SKM-1 treated with dmso at 0.1 percent for 144 hours (cell line): ENCODE measurements around the gene CASR.

Experiments
- DNase-seq: peaks from one replicate; lab custom pipeline; 2025; ENCODE audit not compliant: unreplicated experiment; lab: John Stamatoyannopoulos, UW

Gene CASR

DNA sequence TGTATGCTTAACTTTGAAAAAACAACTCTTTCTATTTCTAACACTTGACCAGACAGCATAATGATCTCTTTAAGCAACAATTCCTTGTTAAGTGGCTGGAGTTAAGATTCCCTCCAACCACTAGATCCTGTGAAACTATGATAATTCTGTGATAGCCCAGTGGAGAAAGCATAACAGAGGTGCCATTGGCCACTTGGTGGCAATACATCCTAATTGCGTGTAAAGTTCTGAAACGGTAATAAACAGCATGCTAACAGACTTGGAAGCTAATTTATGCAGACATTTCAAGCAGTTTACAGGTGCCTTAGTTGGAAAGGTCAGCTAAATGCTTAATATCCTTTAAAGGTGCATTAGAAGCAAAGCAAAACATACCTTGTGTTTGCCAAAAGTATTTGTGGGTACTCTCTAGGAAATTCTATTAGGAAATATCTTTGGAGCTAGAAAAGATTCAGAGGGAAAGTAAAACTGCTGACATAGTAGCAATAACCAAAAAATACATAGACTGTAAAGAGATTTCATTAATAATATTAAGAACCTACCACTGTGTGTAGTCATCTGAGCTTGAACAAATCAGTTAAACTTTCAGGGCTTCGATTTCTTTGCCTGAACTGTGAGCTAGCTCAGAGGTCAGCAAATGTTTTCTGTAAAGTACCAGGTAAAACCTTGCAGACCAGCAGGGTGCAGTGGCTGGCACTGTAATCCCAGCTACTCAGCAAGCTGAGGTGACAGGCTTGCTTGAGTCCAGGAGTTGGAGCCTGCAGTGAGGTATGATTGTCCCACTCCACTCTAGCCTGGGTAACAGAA, 122.6 kb downstream of the CASR start:
- peak; percentile 12 for DNase-seq

- DNase-seq = no peak
Measured at GRCh38 chr3:122306622-122306953, 123.1 kb downstream of the CASR start.

GRCh38 chr3:122307094-122307687, 123.7 kb downstream of the CASR start:
- DNase-seq = no peak

DNA sequence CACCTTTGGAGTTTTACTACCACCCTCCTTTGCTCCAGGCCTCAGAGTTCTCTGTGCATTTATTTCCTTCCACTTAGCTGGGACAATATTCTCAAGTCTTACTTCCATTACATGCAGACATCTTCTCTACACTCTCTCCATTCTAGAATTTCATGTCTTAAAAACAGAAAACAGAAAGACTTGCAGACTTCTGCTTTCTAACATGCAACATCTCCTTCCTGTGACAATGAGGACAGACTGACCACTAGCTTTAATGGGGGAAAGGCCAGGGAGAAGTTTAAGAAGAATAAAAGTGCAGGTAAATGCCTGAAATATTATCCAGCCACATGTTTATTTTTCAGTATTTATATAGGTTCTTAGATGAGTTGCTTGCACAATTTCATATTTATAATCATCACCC, 124.5 kb downstream of the CASR start:
- peak; percentile 72 for DNase-seq

DNA sequence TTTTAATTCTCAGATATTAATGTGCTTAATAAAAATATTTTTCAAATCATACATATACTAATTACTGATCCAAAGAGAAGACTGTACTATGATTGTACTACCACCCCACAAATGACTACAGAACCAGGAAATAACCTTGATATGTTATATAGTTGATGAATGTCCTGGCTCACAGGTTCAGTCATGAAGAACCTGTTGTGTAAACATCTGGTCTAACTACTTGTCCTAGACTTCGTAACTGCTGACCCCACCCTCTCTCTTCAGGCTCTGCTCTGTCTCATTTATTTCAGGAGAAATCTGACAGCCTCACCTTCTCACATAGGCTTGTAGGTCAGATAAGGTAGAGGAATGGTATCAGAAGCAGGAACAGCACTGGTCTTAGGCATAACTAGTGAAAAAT, 126.9 kb downstream of the CASR start:
- no peak for DNase-seq

DNA sequence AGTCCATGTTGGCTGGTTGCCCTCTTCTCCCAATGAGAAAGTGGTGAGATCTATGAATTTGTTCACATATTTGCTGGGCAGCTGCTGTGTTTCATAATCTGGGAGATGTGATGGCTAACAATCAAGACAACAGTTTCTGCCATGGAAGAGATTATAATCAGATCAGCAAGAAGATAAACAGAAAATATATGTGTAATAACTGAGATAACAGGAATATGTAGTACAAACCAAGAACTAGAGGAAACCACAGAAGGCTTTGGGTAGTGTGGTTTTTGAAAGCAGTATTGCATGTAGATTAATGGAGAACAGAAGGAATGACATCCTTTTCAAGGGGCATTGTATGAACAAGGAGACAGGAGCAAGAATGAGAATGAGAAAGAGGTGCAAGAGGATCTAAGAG, 129.4 kb downstream of the CASR start:
- peak; percentile 57 for DNase-seq

DNA sequence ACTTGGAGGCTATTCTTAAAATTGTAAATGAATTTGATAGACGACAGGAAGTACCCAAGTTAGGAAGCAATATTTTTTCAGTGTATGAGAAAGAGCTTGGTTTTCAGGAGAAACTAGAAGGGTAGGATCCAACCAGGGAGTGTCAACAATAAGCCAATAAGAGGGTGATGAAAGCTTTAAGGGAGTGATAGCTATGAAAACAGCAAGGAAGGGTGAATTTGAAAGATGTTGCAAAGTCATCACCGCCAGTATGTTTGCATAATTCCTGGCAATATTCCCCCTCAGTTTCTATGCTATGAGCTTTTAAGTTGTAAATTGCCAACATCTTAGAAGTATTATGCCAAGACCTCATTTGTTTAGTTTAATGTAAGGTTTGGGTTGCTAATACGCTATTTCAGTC, 129.8 kb downstream of the CASR start:
- peak; percentile 57 for DNase-seq

DNA sequence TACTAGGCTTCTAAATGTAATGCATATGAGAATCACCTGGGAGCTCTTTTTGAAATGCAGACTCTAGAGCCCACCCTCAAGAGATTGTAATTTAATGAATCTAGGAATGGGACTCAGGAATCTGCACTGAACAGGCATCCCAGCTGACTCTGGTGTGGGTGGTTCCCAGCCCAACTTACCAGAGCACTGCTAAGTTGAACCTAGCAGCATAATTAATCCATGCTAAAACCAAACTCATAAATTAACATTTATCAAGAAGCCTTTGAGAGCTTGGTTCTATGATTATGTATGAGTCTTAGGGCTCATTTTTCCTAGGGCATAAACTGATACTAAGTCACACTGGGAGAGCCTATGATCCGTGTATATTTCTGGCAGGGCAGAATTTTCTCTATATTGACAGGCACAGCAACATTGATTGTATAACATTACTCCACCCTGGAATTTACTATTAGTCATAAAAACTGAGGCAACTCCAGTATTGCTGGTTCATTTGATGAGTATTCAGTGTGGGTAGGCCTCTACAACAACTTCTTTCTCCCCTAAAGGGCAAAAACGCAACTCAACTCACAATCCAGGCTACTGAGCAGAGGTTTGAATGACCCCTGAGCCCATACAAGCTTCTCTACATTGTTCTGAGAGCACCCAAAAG, 130.9 kb downstream of the CASR start:
- DNase-seq = no peak

- no peak for DNase-seq
Measured at GRCh38 chr3:122315619-122316018, 132.2 kb downstream of the CASR start.

DNA sequence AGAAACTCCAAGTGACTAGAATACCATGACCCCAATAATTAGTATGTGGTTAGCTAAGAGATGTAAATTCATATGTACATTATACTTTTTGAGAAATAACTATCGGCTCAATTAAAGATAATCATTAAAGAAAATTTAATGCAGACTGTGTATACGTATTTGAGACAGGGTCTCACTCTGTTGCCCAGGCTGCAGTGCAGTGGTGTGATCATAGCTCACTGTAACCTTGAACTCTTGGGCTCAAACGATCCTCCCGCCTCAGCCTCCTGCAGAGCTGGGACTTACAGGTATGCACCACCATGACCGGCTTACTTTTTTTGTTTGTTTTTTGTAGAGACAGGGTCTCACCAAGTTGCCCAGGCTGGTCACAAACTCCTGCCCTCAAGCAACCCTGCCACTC, 132.9 kb downstream of the CASR start:
- DNase-seq = no peak

- no peak for DNase-seq
Measured at GRCh38 chr3:122318620-122319019, 135.2 kb downstream of the CASR start.

- DNase-seq = peak; percentile 76
Measured at GRCh38 chr3:122322095-122323075, 138.9 kb downstream of the CASR start.

DNA sequence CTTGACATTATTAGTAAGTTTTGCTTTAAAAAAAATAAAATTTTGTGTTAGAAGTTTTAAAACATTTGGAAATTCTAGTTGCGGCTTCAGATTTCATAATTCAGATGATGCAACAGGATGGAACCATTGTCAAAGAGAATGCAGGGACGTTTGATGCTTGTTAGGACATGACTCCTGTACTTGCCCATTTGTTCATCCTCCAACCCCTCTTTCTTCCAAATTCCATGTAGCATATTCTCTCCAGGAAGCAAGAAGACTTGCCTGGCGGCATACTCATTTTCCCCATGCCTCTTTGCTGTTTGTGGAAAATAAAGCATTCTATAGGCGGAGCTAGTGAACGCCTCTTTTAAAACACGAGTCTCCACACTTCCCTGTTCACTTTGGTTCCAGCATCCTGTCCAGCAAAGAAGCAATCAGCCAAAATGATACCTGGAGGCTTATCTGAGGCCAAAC, 141.4 kb downstream of the CASR start, which contains the start of gene CSTA:
Gene CSTA, plus strand, starts transcription at position 378 of the 453 bp plus-strand sequence. Its CDS starts 45 bp downstream, at position 423.
- peak; percentile 77 for DNase-seq

DNA sequence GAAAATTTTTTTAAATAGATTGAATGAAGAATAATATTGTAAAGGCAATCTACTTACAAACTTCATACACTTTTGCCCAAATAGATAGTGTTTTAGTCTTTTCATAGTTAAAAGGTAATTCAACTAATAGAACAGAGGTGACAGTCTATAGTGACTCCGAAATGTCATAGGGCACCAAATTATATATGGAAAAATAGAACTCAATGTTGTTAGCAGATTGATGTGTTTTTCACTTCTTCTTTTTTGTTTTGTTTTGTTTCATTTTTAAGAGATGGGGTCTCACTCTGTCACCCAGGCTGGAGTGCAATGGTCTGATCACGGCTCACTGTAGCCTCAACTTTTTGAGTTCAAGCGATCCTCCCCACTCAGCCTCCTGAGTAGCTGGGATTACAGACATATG, 142.3 kb downstream of the CASR start:
- no peak for DNase-seq

DNA sequence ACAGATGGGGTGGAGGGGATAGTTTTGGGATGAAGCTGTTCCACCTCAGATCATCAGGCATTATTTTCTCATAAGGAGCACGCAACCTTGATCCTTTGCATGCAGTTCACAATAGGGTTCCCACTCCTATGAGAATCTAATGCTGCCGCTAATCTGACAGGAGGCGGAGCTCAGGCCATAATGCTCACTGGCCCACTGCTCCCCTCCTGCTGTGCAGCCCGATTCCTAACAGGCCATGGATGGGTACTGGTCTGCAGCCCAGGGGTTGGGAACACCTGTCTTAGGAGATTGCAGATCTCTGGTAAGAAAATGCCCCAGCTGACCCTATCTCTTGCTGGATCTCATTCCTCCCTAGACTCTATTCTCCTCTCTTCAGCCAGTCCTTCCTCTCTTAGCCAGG, 148.4 kb downstream of the CASR start:
- DNase-seq = no peak

GRCh38 chr3:122332551-122332950, 149.1 kb downstream of the CASR start:
- no peak for DNase-seq
